HepG2 (cell line): Measurements from ENCODE around the gene SCO1. TPM values are rescaled to one million over a fixed set of nuclear protein-coding genes. Genes with fewer than 3 reads are reported as not detected.

Source experiments
- ATF1 ChIP-seq: IDR thresholded peaks from 2 replicates; pipeline ENCODE4 v1.6.1; 2016; ENCODE audit warnings: mild to moderate bottlenecking, control low read depth
- DNMT3B ChIP-seq: conservative IDR thresholded peaks from 2 replicates; pipeline ENCODE4 v1.6.1; 2016; ENCODE audit warnings: missing biosample characterization, control low read depth
- EP300 ChIP-seq, 3 experiments: sonication (generic) in 1 of 3; formaldehyde crosslinking in 1 of 3; IDR thresholded peaks; 2 replicates each; pipeline versions ENCODE4 v1.5.1 to v1.6.1; 2011 to 2020; ENCODE audit warnings: low read depth in 2 of 3, low read length in 2 of 3, borderline replicate concordance in 1 of 3, improper control_type of control experiment in 1 of 3, mild to moderate bottlenecking in 1 of 3, missing genetic modification reagents in 1 of 3, moderate library complexity in 1 of 3
- ETV5 ChIP-seq: IDR thresholded peaks from 2 replicates; pipeline ENCODE4 v1.6.1; 2018; ENCODE audit warnings: missing biosample characterization, missing genetic modification reagents, inconsistent platforms, borderline replicate concordance
- EZH2 ChIP-seq: conservative IDR thresholded peaks from 2 replicates; pipeline ENCODE4 v1.6.1; 2012; ENCODE audit warnings: mild to moderate bottlenecking, low read depth, low read length, moderate library complexity
- GATA4 ChIP-seq: sonication (generic); IDR thresholded peaks from 2 replicates; pipeline ENCODE4 v1.6.1; 2016; ENCODE audit warnings: antibody characterized with exemption, low read depth, borderline replicate concordance
- MEF2D ChIP-seq: sonication (generic); formaldehyde crosslinking; IDR thresholded peaks from 2 replicates; pipeline ENCODE4 v1.5.1; 2020; ENCODE audit warnings: mild to moderate bottlenecking, missing genetic modification reagents
- NCOA2 ChIP-seq: sonication (generic); formaldehyde crosslinking; IDR thresholded peaks from 2 replicates; pipeline ENCODE4 v1.8.0; 2022; ENCODE audit warnings: inconsistent platforms
- NFIC ChIP-seq: IDR thresholded peaks from 2 replicates; pipeline ENCODE4 v1.6.1; 2012; ENCODE audit warnings: mild to moderate bottlenecking, low read length, inconsistent platforms
- ONECUT2 ChIP-seq: sonication (generic); formaldehyde crosslinking; IDR thresholded peaks from 2 replicates; pipeline ENCODE4 v1.4.0; 2020; ENCODE audit warnings: missing genetic modification reagents
- TCF7L2 ChIP-seq: IDR thresholded peaks from 2 replicates; pipeline ENCODE4 v1.6.1; 2011; ENCODE audit warnings: mild to moderate bottlenecking, low read depth, low read length, moderate library complexity
- ZNF747 ChIP-seq: sonication (generic); formaldehyde crosslinking; IDR thresholded peaks from 2 replicates; pipeline ENCODE4 v1.8.1; 2023; ENCODE audit warnings: missing genetic modification reagents, mild to moderate bottlenecking, borderline replicate concordance
- polyA plus RNA-seq, 8 experiments: library from polyadenylated mRNA; depleted of rRNA in 3 of 8; stranded (reverse) in 7 of 8; unstranded in 1 of 8; fragments of >200 nt; fragmentation: Illumina TruSeq in 4 of 8; extraction: Trizol in 4 of 8; gene quantifications; 2 replicates each; pipeline versions ENCODE4 v1.2.1 to v1.2.3, GENCODE V29; 2011 to 2016; ENCODE audit warnings: low read depth in 4 of 8, missing spikeins in 1 of 8, mixed read lengths in 1 of 8; ENCODE audit not compliant: insufficient read depth in 1 of 8
- total RNA-seq, 5 experiments: library from RNA; depleted of rRNA; stranded (reverse); fragments of >200 nt; fragmentation: Illumina TruSeq; extraction: Trizol; gene quantifications; 2 replicates each; pipeline ENCODE4 v1.2.3, GENCODE V29; 2016; ENCODE audit warnings: low read depth in 1 of 5
- TF ChIP-seq, protein P1 (sequence below): IDR thresholded peaks from 2 replicates; pipeline ENCODE4 v1.6.1; 2016; ENCODE audit warnings: low read depth, missing genetic modification reagents, missing compliant biosample characterization
- TF ChIP-seq, protein P2 (sequence below): IDR thresholded peaks from 2 replicates; pipeline ENCODE4 v1.6.1; 2012; ENCODE audit warnings: low read depth, low read length, improper control_type of control experiment
- TF ChIP-seq, protein P3 (sequence below): sonication (generic); formaldehyde crosslinking; IDR thresholded peaks from 2 replicates; pipeline ENCODE4 v1.5.1; 2020; ENCODE audit warnings: missing genetic modification reagents, mild to moderate bottlenecking, borderline replicate concordance
- TF ChIP-seq, protein P4 (sequence below): sonication (generic); formaldehyde crosslinking; IDR thresholded peaks from 2 replicates; pipeline ENCODE4 v1.5.1; 2020; ENCODE audit warnings: mild to moderate bottlenecking, missing genetic modification reagents

The SCO1 gene
- total and polyA plus RNA-seq, 2 of the 13 experiments (the other 11 are each of a cell fraction or from before 2014, with no cell fraction given): 11.4 to 50.3 TPM

DNA sequence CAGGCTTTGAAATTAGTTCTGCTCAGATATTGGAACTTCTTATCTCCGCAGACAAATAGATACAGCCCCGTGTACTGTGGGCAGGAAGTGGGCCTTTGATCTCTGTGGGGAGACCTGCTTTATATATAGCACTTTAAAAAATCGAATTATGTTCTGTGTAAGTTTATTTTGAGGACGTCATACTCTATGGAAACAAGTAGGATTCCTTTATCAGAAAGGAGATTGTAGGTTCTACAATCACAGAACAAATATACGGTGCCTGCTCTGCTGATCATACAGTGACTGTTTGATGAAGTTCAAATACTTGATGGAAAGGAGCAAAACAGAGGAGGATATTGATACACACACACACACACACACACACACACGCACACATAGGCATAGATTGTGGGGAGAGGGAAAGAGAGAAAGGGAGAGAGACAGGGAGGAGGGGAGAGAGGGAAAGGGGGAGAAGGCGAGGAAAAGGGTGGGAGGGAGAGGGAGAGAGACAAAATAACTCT lies 47.2 kb upstream of the SCO1 start (continued):
- TF ChIP-seq, protein P1, sequence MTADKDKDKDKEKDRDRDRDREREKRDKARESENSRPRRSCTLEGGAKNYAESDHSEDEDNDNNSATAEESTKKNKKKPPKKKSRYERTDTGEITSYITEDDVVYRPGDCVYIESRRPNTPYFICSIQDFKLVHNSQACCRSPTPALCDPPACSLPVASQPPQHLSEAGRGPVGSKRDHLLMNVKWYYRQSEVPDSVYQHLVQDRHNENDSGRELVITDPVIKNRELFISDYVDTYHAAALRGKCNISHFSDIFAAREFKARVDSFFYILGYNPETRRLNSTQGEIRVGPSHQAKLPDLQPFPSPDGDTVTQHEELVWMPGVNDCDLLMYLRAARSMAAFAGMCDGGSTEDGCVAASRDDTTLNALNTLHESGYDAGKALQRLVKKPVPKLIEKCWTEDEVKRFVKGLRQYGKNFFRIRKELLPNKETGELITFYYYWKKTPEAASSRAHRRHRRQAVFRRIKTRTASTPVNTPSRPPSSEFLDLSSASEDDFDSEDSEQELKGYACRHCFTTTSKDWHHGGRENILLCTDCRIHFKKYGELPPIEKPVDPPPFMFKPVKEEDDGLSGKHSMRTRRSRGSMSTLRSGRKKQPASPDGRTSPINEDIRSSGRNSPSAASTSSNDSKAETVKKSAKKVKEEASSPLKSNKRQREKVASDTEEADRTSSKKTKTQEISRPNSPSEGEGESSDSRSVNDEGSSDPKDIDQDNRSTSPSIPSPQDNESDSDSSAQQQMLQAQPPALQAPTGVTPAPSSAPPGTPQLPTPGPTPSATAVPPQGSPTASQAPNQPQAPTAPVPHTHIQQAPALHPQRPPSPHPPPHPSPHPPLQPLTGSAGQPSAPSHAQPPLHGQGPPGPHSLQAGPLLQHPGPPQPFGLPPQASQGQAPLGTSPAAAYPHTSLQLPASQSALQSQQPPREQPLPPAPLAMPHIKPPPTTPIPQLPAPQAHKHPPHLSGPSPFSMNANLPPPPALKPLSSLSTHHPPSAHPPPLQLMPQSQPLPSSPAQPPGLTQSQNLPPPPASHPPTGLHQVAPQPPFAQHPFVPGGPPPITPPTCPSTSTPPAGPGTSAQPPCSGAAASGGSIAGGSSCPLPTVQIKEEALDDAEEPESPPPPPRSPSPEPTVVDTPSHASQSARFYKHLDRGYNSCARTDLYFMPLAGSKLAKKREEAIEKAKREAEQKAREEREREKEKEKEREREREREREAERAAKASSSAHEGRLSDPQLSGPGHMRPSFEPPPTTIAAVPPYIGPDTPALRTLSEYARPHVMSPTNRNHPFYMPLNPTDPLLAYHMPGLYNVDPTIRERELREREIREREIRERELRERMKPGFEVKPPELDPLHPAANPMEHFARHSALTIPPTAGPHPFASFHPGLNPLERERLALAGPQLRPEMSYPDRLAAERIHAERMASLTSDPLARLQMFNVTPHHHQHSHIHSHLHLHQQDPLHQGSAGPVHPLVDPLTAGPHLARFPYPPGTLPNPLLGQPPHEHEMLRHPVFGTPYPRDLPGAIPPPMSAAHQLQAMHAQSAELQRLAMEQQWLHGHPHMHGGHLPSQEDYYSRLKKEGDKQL: peak; percentile 24; the same call in 1 of the 2 replicates
- TF ChIP-seq TCF7L2 (peak; percentile 74), GATA4 (peak; percentile 61; the same call in 1 of the 2 replicates), MEF2D (CRISPR knock-in tag) (0 out of 2 replicates have a peak, but pooled peaks have one; percentile 29), NFIC (peak; percentile 39; the same call in 1 of the 2 replicates), NCOA2 (CRISPR knock-in tag) (peak; percentile 42), DNMT3B (no peak), ATF1 (CRISPR knock-in tag) (peak; percentile 46; the same call in 1 of the 2 replicates), EP300 (IDR thresholded peaks at IDR 0.05; ENCODE audit: low read depth in 2 of 2, low read length in 2 of 2) (peak in 1 of 2 experiments; percentile 32; a peak in 1 of 4 replicates), EP300 (CRISPR knock-in tag; IDR thresholded peaks at IDR 0.05; ENCODE audit: borderline replicate concordance) (no peak), EZH2 (no peak), ONECUT2 (CRISPR knock-in tag) (peak; percentile 51), ZNF747 (CRISPR knock-in tag) (no peak), ETV5 (peak; percentile 52; the same call in 1 of the 2 replicates)
- TF ChIP-seq, protein P2, sequence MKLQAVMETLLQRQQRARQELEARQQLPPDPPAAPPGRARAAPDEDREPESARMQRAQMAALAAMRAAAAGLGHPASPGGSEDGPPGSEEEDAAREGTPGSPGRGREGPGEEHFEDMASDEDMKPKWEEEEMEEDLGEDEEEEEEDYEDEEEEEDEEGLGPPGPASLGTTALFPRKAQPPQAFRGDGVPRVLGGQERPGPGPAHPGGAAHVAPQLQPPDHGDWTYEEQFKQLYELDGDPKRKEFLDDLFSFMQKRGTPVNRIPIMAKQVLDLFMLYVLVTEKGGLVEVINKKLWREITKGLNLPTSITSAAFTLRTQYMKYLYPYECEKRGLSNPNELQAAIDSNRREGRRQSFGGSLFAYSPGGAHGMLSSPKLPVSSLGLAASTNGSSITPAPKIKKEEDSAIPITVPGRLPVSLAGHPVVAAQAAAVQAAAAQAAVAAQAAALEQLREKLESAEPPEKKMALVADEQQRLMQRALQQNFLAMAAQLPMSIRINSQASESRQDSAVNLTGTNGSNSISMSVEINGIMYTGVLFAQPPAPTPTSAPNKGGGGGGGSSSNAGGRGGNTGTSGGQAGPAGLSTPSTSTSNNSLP: peak; percentile 30; the same call in 1 of the 2 replicates
- TF ChIP-seq, protein P3, sequence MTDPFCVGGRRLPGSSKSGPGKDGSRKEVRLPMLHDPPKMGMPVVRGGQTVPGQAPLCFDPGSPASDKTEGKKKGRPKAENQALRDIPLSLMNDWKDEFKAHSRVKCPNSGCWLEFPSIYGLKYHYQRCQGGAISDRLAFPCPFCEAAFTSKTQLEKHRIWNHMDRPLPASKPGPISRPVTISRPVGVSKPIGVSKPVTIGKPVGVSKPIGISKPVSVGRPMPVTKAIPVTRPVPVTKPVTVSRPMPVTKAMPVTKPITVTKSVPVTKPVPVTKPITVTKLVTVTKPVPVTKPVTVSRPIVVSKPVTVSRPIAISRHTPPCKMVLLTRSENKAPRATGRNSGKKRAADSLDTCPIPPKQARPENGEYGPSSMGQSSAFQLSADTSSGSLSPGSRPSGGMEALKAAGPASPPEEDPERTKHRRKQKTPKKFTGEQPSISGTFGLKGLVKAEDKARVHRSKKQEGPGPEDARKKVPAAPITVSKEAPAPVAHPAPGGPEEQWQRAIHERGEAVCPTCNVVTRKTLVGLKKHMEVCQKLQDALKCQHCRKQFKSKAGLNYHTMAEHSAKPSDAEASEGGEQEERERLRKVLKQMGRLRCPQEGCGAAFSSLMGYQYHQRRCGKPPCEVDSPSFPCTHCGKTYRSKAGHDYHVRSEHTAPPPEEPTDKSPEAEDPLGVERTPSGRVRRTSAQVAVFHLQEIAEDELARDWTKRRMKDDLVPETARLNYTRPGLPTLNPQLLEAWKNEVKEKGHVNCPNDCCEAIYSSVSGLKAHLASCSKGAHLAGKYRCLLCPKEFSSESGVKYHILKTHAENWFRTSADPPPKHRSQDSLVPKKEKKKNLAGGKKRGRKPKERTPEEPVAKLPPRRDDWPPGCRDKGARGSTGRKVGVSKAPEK (CRISPR knock-in tag): 0 out of 2 replicates have a peak, but pooled peaks have one; percentile 59
- TF ChIP-seq, protein P4, sequence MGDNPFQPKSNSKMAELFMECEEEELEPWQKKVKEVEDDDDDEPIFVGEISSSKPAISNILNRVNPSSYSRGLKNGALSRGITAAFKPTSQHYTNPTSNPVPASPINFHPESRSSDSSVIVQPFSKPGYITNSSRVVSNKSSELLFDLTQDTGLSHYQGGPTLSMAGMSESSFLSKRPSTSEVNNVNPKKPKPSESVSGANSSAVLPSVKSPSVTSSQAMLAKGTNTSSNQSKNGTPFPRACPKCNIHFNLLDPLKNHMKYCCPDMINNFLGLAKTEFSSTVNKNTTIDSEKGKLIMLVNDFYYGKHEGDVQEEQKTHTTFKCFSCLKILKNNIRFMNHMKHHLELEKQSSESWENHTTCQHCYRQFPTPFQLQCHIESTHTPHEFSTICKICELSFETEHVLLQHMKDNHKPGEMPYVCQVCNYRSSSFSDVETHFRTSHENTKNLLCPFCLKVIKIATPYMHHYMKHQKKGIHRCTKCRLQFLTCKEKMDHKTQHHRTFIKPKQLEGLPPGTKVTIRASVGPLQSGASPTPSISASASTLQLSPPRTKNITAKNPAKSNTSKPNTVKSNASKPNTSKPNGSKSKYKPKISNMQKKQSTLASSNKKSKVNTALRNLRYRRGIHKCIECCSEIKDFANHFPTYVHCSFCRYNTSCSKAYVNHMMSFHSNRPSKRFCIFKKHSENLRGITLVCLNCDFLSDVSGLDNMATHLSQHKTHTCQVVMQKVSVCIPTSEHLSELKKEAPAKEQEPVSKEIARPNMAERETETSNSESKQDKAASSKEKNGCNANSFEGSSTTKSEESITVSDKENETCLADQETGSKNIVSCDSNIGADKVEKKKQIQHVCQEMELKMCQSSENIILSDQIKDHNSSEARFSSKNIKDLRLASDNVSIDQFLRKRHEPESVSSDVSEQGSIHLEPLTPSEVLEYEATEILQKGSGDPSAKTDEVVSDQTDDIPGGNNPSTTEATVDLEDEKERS (CRISPR knock-in tag): no peak
